H1 (cell line): ENCODE measurements around the gene GALNT15. TPM values are rescaled to one million over a fixed set of nuclear protein-coding genes. Genes with fewer than 3 reads are reported as not detected.

ENCODE experiments used
- CTCF ChIA-PET: fragments of 300-600 bp; sonication (Branson Sonifier 250); formaldehyde crosslinking; loops from one replicate; lab custom pipeline; 2021; ENCODE audit not compliant: partially characterized antibody; lab: Charles Lee
- POLR2A ChIA-PET: fragments of 300-600 bp; sonication (Branson Sonifier 250); formaldehyde crosslinking; loops from one replicate; lab custom pipeline; 2021; ENCODE audit warnings: inconsistent platforms; ENCODE audit not compliant: partially characterized antibody; lab: Charles Lee
- DNase-seq, 2 experiments: peaks; one replicate each; pipeline versions ENCODE4 v3.0.0 to v3.0.0-alpha.2; 2010 to 2022; ENCODE audit warnings: low spot score in 2 of 2, low read depth in 1 of 2, mixed read lengths in 1 of 2
- FAIRE-seq: peaks from 2 replicates; lab custom pipeline; 2011; peaks lifted over from hg19 to GRCh38; lab: Jason Lieb, UNC
- H2AFZ ChIP-seq: 2 replicates; pipeline ENCODE4 v1.8.1; 2012; ENCODE audit warnings: low read length, inconsistent platforms
- H2AK5ac ChIP-seq: 2 replicates; pipeline ENCODE4 v1.6.1; 2013; ENCODE audit warnings: low read depth, low read length
- H2BK120ac ChIP-seq: replicated peaks from 2 replicates; pipeline ENCODE3; 2013; ENCODE audit warnings: low read depth, low read length, inconsistent platforms
- H2BK12ac ChIP-seq: 2 replicates; pipeline ENCODE4 v1.6.1; 2013; ENCODE audit warnings: low read depth, low read length
- H2BK15ac ChIP-seq: 2 replicates; pipeline ENCODE4 v1.6.1; 2013; ENCODE audit warnings: low read length
- H2BK20ac ChIP-seq: 2 replicates; pipeline ENCODE4 v1.6.1; 2013; ENCODE audit warnings: low read length
- H2BK5ac ChIP-seq: 2 replicates; pipeline ENCODE4 v1.6.1; 2013; ENCODE audit warnings: low read depth, low read length
- H3K14ac ChIP-seq: 2 replicates; pipeline ENCODE4 v1.6.1; 2013; ENCODE audit warnings: inconsistent platforms; ENCODE audit not compliant: insufficient read length
- H3K18ac ChIP-seq: 2 replicates; pipeline ENCODE4 v1.6.1; 2013; ENCODE audit warnings: low read length; ENCODE audit errors: extremely low read depth
- H3K23ac ChIP-seq: 2 replicates; pipeline ENCODE4 v1.6.1; 2013; ENCODE audit warnings: inconsistent platforms; ENCODE audit not compliant: insufficient read length
- H3K23me2 ChIP-seq: 2 replicates; pipeline ENCODE4 v1.6.1; 2013; ENCODE audit warnings: low read depth, low read length
- H3K27ac ChIP-seq: 2 replicates; pipeline ENCODE4 v1.6.1; 2011; ENCODE audit warnings: low read depth, low read length, inconsistent platforms
- H3K27me3 ChIP-seq, 4 experiments: replicated peaks in 1 of 4; 1 replicate in 1 of 4; 2 replicates in 3 of 4; pipeline versions ENCODE4 v1.6.1 to v1.8.1; 2011 to 2013; ENCODE audit warnings: low read length in 3 of 4, mild to moderate bottlenecking in 3 of 4, inconsistent platforms in 2 of 4, mixed read lengths in 2 of 4, moderate library complexity in 1 of 4; ENCODE audit not compliant: control insufficient read depth in 3 of 4, insufficient read depth in 3 of 4; ENCODE audit errors: extremely low read depth in 1 of 4
- H3K36me3 ChIP-seq, 4 experiments: 2 replicates each; pipeline versions ENCODE4 v1.6.1 to v1.8.1; 2011 to 2013; ENCODE audit warnings: mild to moderate bottlenecking in 4 of 4, low read length in 3 of 4, moderate library complexity in 2 of 4, control low read depth in 1 of 4, inconsistent platforms in 1 of 4; ENCODE audit not compliant: insufficient read depth in 4 of 4, control insufficient read depth in 2 of 4
- H3K4ac ChIP-seq: replicated peaks from 2 replicates; pipeline ENCODE3; 2013; ENCODE audit warnings: low read length, low read depth, mixed read lengths, inconsistent platforms; ENCODE audit not compliant: insufficient read length
- H3K4me1 ChIP-seq, 4 experiments: replicated peaks in 1 of 4; 1 replicate in 1 of 4; 2 replicates in 3 of 4; pipeline versions ENCODE4 v1.6.1 to v1.8.1; 2011 to 2013; ENCODE audit warnings: low read length in 3 of 4, inconsistent platforms in 2 of 4, mixed read lengths in 1 of 4; ENCODE audit not compliant: insufficient read depth in 4 of 4, control insufficient read depth in 3 of 4
- H3K4me2 ChIP-seq, 2 experiments: 2 replicates each; pipeline versions ENCODE4 v1.6.1 to v1.8.1; 2011 to 2013; ENCODE audit warnings: low read depth in 2 of 2, low read length in 2 of 2, control low read depth in 1 of 2, inconsistent platforms in 1 of 2, mild to moderate bottlenecking in 1 of 2; ENCODE audit not compliant: insufficient read depth in 1 of 2
- H3K4me3 ChIP-seq, 4 experiments: fragments of 200-600, 300-600 bp in 1 of 4; sonication (generic), shearing (Covaris generic), sonication (Bioruptor Twin) in 1 of 4; 2 replicates each; pipeline versions ENCODE4 v1.5.1 to v1.8.1; 2011 to 2016; ENCODE audit warnings: low read length in 4 of 4, low read depth in 3 of 4, control low read depth in 2 of 4, inconsistent platforms in 2 of 4, mild to moderate bottlenecking in 2 of 4, mixed read lengths in 1 of 4, moderate library complexity in 1 of 4; ENCODE audit not compliant: insufficient read depth in 2 of 4; ENCODE audit errors: extremely low read depth in 1 of 4
- H3K56ac ChIP-seq: replicated peaks from 2 replicates; pipeline ENCODE3; 2013; ENCODE audit warnings: low read depth, mild to moderate bottlenecking, mixed read lengths, low read length, inconsistent platforms; ENCODE audit not compliant: insufficient read length
- H3K79me1 ChIP-seq: 2 replicates; pipeline ENCODE4 v1.6.1; 2013; ENCODE audit warnings: low read depth, low read length, control low read depth
- H3K79me2 ChIP-seq, 2 experiments: 2 replicates each; pipeline versions ENCODE4 v1.6.1 to v1.8.1; 2012 to 2013; ENCODE audit warnings: low read length in 2 of 2, mild to moderate bottlenecking in 2 of 2, inconsistent platforms in 1 of 2; ENCODE audit not compliant: insufficient read depth in 2 of 2, control insufficient read depth in 1 of 2
- H3K9ac ChIP-seq, 4 experiments: replicated peaks in 1 of 4; 1 replicate in 1 of 4; 2 replicates in 3 of 4; pipeline versions ENCODE4 v1.6.1 to v1.8.1; 2011 to 2013; ENCODE audit warnings: low read depth in 3 of 4, low read length in 3 of 4, control low read depth in 2 of 4, mild to moderate bottlenecking in 2 of 4, moderate library complexity in 2 of 4, inconsistent platforms in 1 of 4; ENCODE audit errors: extremely low read depth in 1 of 4
- H3K9me3 ChIP-seq, 2 experiments: 2 replicates each; pipeline versions ENCODE4 v1.6.1 to v1.8.1; 2012 to 2013; ENCODE audit warnings: mild to moderate bottlenecking in 2 of 2, moderate library complexity in 2 of 2, control low read depth in 1 of 2, inconsistent platforms in 1 of 2, low read depth in 1 of 2, low read length in 1 of 2, mixed read lengths in 1 of 2; ENCODE audit not compliant: insufficient read depth in 2 of 2
- H4K20me1 ChIP-seq, 2 experiments: replicated peaks in 1 of 2; 2 replicates each; pipeline versions ENCODE3 to v1.8.1; 2011 to 2013; ENCODE audit warnings: inconsistent platforms in 2 of 2, low read length in 2 of 2, mild to moderate bottlenecking in 1 of 2; ENCODE audit not compliant: insufficient read depth in 2 of 2, control insufficient read depth in 1 of 2
- H4K5ac ChIP-seq: 2 replicates; pipeline ENCODE4 v1.6.1; 2013; ENCODE audit warnings: low read length, low read depth, mixed read lengths, inconsistent platforms; ENCODE audit not compliant: insufficient read length
- H4K8ac ChIP-seq: 2 replicates; pipeline ENCODE4 v1.8.0; 2013; ENCODE audit warnings: mild to moderate bottlenecking, moderate library complexity, low read length, inconsistent platforms; ENCODE audit not compliant: insufficient read depth; ENCODE audit errors: extremely low read depth
- H4K91ac ChIP-seq: replicated peaks from 2 replicates; pipeline ENCODE3; 2013; ENCODE audit warnings: low read length, mixed read lengths, inconsistent platforms; ENCODE audit not compliant: insufficient read length
- FOSL1 ChIP-seq: IDR thresholded peaks from 2 replicates; pipeline ENCODE4 v1.6.1; 2011; ENCODE audit warnings: mild to moderate bottlenecking, low read depth, low read length, moderate library complexity; ENCODE audit not compliant: insufficient read depth
- KDM5A ChIP-seq: fragments of 200-600 bp; IDR thresholded peaks from 2 replicates; pipeline ENCODE4 v1.7.1; 2012; ENCODE audit warnings: mild to moderate bottlenecking, low read length, inconsistent platforms, mixed read lengths
- polyA plus RNA-seq, 7 experiments: library from polyadenylated mRNA; depleted of rRNA in 3 of 7; stranded (reverse) in 5 of 7; unstranded in 2 of 7; fragments of >200 nt in 5 of 7; fragments of 200-250 nt in 2 of 7; gene quantifications; 1 replicate in 5 of 7; 2 replicates in 1 of 7; 4 replicates in 1 of 7; pipeline versions ENCODE4 v1.2.1 to v1.2.3, GENCODE V29; 2011 to 2013; ENCODE audit warnings: missing spikeins in 2 of 7, mixed read lengths in 2 of 7
- total RNA-seq: library from RNA; stranded (reverse); fragmentation: NEBNext Ultra II Directional; extraction: Animal tissue kit (Norgen Biotek cat#: 25700); gene quantifications from 2 replicates; pipeline ENCODE4 v1.2.1, GENCODE V29; 2021

The GALNT15 gene
- total and polyA plus RNA-seq, 2 of the 8 experiments (the other 6 are each of a cell fraction or from before 2014, with no cell fraction given) = 0.02 TPM; not detected in 1

- H2BK5ac ChIP-seq = no peak overlapping the region
- no peak overlapping the region for H2BK20ac ChIP-seq
- H3K27ac ChIP-seq = no peak overlapping the region
- no peaks in the 10 kb centered on the region for H3K36me3 ChIP-seq
- FAIRE-seq (no peak), DNase-seq (no peak)
- CTCF ChIA-PET = interaction anchor here (1.0 to 4.4 kb wide), 8 partner anchors 9 to 101 kb away, joined by 3 to 24 read pairs (median 6); partner anchors contain the start of gene GALNT15
- H3K18ac ChIP-seq = no peak overlapping the region
- H3K23me2 ChIP-seq = no peaks in the 10 kb centered on the region
- no peak overlapping the region for H4K8ac ChIP-seq
- H3K4ac ChIP-seq = no peak overlapping the region
- H4K91ac ChIP-seq = no peak overlapping the region
- H2BK12ac ChIP-seq = no peak overlapping the region
- no peak overlapping the region for H3K9ac ChIP-seq
- no peak overlapping the region for H3K56ac ChIP-seq
- H3K14ac ChIP-seq = no peak overlapping the region
- no peak for TF ChIP-seq FOSL1
- no peak for TF ChIP-seq KDM5A
- H2AFZ ChIP-seq = no peak overlapping the region
- H2BK120ac ChIP-seq = no peak overlapping the region
- no peaks in the 10 kb centered on the region for H3K79me1 ChIP-seq
- H3K4me2 ChIP-seq = no peak overlapping the region
- no peak overlapping the region for H3K4me3 ChIP-seq
- H2BK15ac ChIP-seq = no peak overlapping the region
- no peak overlapping the region for H2AK5ac ChIP-seq
- no peak overlapping the region for H4K5ac ChIP-seq
- H3K23ac ChIP-seq = no peak overlapping the region
- no peaks in the 10 kb centered on the region; a peak in 1 of 7 replicates for H3K27me3 ChIP-seq
- H3K79me2 ChIP-seq = no peaks in the 10 kb centered on the region
- H4K20me1 ChIP-seq = no peaks in the 10 kb centered on the region
- POLR2A ChIA-PET = no interaction called here
- no peaks in the 10 kb centered on the region for H3K9me3 ChIP-seq
- H3K4me1 ChIP-seq = no peaks in the 10 kb centered on the region
These were observed 14.7 kb downstream of the GALNT15 start for GRCh38 chr3:16189201-16189600.
